Progenitor cell of endocrine pancreas (in vitro differentiated cells): ENCODE measurements around the gene GRIK2. TPM values are rescaled to one million over a fixed set of nuclear protein-coding genes. Genes with fewer than 3 reads are reported as not detected.

Experiments
- DNase-seq: peaks from one replicate; pipeline ENCODE4 v3.0.0; 2021; ENCODE audit warnings: low spot score; ENCODE audit not compliant: unreplicated experiment
- H3K27ac Mint-ChIP-seq: 2 replicates; pipeline ENCODE4 v1.8.0; 2021; ENCODE audit warnings: mild to moderate bottlenecking, moderate library complexity, mixed read lengths
- H3K27me3 Mint-ChIP-seq: 2 replicates; pipeline ENCODE4 v1.8.0; 2021; ENCODE audit warnings: mixed read lengths
- H3K36me3 Mint-ChIP-seq: 2 replicates; pipeline ENCODE4 v1.8.0; 2022; ENCODE audit warnings: mixed read lengths; ENCODE audit not compliant: insufficient read depth
- H3K4me1 Mint-ChIP-seq: 2 replicates; pipeline ENCODE4 v1.8.0; 2021; ENCODE audit warnings: low read depth, mixed read lengths
- H3K4me3 Mint-ChIP-seq: 2 replicates; pipeline ENCODE4 v1.8.0; 2021; ENCODE audit warnings: low read depth, mild to moderate bottlenecking, moderate library complexity, mixed read lengths
- H3K9me3 Mint-ChIP-seq: 2 replicates; pipeline ENCODE4 v1.8.0; 2021; ENCODE audit warnings: low read depth, mixed read lengths
- total RNA-seq: library from RNA; stranded (reverse); gene quantifications from 2 replicates; pipeline ENCODE4 v1.2.1, GENCODE V29; 2021
- TF ChIP-seq, protein P1 (sequence below): fragments of 200-600 bp; sonication (generic); IDR thresholded peaks from one replicate; pipeline ENCODE4 v1.5.0; 2021; ENCODE audit warnings: antibody characterized with exemption, mild to moderate bottlenecking; ENCODE audit not compliant: unreplicated experiment

GRIK2 gene
- total RNA-seq, 1 donor from 2014 or later: 6.3 TPM

GRCh38 chr6:101932704-101933103, 539.2 kb downstream of the GRIK2 start:
- Mint-ChIP-seq H3K9me3 (no peaks in the 10 kb centered on the region), H3K4me3 (no peak overlapping the region), H3K36me3 (no peaks in the 10 kb centered on the region), H3K27ac (no peak overlapping the region), H3K4me1 (peaks cover 12% of the 10 kb centered on the region), H3K27me3 (no peaks in the 10 kb centered on the region)
- TF ChIP-seq, protein P1, sequence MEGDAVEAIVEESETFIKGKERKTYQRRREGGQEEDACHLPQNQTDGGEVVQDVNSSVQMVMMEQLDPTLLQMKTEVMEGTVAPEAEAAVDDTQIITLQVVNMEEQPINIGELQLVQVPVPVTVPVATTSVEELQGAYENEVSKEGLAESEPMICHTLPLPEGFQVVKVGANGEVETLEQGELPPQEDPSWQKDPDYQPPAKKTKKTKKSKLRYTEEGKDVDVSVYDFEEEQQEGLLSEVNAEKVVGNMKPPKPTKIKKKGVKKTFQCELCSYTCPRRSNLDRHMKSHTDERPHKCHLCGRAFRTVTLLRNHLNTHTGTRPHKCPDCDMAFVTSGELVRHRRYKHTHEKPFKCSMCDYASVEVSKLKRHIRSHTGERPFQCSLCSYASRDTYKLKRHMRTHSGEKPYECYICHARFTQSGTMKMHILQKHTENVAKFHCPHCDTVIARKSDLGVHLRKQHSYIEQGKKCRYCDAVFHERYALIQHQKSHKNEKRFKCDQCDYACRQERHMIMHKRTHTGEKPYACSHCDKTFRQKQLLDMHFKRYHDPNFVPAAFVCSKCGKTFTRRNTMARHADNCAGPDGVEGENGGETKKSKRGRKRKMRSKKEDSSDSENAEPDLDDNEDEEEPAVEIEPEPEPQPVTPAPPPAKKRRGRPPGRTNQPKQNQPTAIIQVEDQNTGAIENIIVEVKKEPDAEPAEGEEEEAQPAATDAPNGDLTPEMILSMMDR: no peak
- DNase-seq: no peak

- Mint-ChIP-seq H3K9me3 (no peaks in the 10 kb centered on the region), H3K4me3 (no peak overlapping the region), H3K27ac (no peak overlapping the region), H3K27me3 (no peaks in the 10 kb centered on the region), H3K36me3 (no peaks in the 10 kb centered on the region), H3K4me1 (peaks cover 12% of the 10 kb centered on the region)
- no peak for DNase-seq
- TF ChIP-seq, protein P1: no peak
Observed at GRCh38 chr6:101935732-101936131, 542.2 kb downstream of the GRIK2 start.

DNA sequence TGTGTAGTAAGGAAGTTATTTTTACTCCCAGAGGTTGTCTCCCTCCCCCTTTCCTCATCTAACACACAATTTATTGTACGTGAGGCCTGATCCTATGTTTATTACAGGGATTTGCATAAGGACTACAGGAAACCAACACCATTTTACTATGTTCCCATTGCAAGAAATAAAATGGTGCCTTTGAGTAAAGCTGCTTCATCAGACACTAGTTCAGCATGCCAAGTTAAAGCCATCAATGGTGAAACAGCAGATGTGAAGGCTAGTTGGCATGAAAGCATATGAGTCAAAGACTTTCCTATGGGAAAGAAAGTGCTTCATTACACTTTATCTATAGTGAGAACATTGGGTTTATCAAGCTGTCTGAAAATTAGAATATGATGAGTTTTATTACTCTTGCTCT, 543.0 kb downstream of the GRIK2 start:
- Mint-ChIP-seq H3K27me3 (no peaks in the 10 kb centered on the region), H3K9me3 (no peaks in the 10 kb centered on the region), H3K4me3 (no peak overlapping the region), H3K4me1 (peaks cover 12% of the 10 kb centered on the region), H3K36me3 (no peaks in the 10 kb centered on the region), H3K27ac (no peak overlapping the region)
- no peak for DNase-seq
- TF ChIP-seq, protein P1: no peak

- no peak for DNase-seq
- H3K36me3 Mint-ChIP-seq: no peaks in the 10 kb centered on the region
- no peak overlapping the region for H3K4me3 Mint-ChIP-seq
- TF ChIP-seq, protein P1: no peak
- no peak overlapping the region for H3K27ac Mint-ChIP-seq
- H3K4me1 Mint-ChIP-seq: peaks cover 12% of the 10 kb centered on the region
- H3K27me3 Mint-ChIP-seq: no peaks in the 10 kb centered on the region
- H3K9me3 Mint-ChIP-seq: no peaks in the 10 kb centered on the region
Observed at GRCh38 chr6:101937108-101937507, 543.6 kb downstream of the GRIK2 start.

DNA sequence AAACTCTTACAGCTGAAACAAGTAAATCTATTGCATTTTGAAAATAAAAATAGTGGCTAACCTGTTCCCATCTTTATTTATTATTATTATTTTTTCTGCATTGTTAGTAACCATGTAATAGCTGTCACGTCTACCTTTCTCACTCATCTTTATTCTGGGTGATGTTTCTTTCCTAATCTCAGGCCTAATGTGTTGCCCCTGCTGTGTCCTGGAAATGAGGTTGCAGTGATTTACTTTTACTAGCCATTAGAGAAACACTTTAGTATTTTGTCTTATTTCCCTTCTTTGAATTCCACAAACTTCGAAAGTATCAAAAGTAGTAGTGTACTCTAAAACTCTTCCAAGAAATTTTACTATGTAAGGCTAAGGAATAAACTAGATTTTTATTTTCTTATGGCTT, 546.9 kb downstream of the GRIK2 start:
- H3K27me3 Mint-ChIP-seq: no peaks in the 10 kb centered on the region
- H3K36me3 Mint-ChIP-seq: no peaks in the 10 kb centered on the region
- peaks cover 16% of the 10 kb centered on the region for H3K9me3 Mint-ChIP-seq
- H3K4me1 Mint-ChIP-seq: peaks cover 10% of the 10 kb centered on the region
- no peak overlapping the region for H3K4me3 Mint-ChIP-seq
- TF ChIP-seq, protein P1: no peak
- no peak overlapping the region for H3K27ac Mint-ChIP-seq
- DNase-seq: no peak

GRCh38 chr6:101956961-101957360, 563.5 kb downstream of the GRIK2 start:
- Mint-ChIP-seq H3K27me3 (no peaks in the 10 kb centered on the region), H3K27ac (no peak overlapping the region), H3K4me3 (no peak overlapping the region), H3K9me3 (peaks cover 8% of the 10 kb centered on the region), H3K36me3 (no peaks in the 10 kb centered on the region), H3K4me1 (no peaks in the 10 kb centered on the region)
- DNase-seq: no peak
- TF ChIP-seq, protein P1: no peak
